Uterus (tissue), 4 donors: ENCODE results near the gene EXOC4. TPM values are rescaled to one million over a fixed set of nuclear protein-coding genes. Genes with fewer than 3 reads are reported as not detected.

Experiments
- DNase-seq, 2 donors: peaks; one replicate each; pipeline ENCODE4 v3.0.0-alpha.2; 2019 to 2020
- H3K27ac ChIP-seq, 2 donors: fragments of 200-600 bp; sonication (generic); 1 replicate in 1 of 2; 2 replicates in 1 of 2; pipeline ENCODE4 v1.5.1; 2016 to 2018
- H3K27me3 ChIP-seq, 2 donors: fragments of 200-600 bp; sonication (generic); one replicate each; pipeline ENCODE4 v1.5.1; 2018 to 2019; ENCODE audit warnings: control low read depth in 1 of 2
- H3K36me3 ChIP-seq, 2 donors: fragments of 200-600 bp; sonication (generic); one replicate each; pipeline ENCODE4 v1.5.1; 2019; ENCODE audit warnings: control low read depth in 1 of 2
- H3K4me1 ChIP-seq, 2 donors: fragments of 200-600 bp; sonication (generic); one replicate each; pipeline ENCODE4 v1.5.1; 2018 to 2019; ENCODE audit warnings: control low read depth in 1 of 2
- H3K4me3 ChIP-seq, 2 donors: fragments of 200-600 bp; sonication (generic); 1 replicate in 1 of 2; 2 replicates in 1 of 2; pipeline ENCODE4 v1.5.1; 2018 to 2019; ENCODE audit warnings: mild to moderate bottlenecking in 1 of 2
- H3K9me3 ChIP-seq, 2 donors: fragments of 200-600 bp; sonication (generic); one replicate each; pipeline ENCODE4 v1.5.1; 2019; ENCODE audit warnings: control low read depth in 1 of 2
- POLR2A ChIP-seq, 2 donors: fragments of 450-650 bp; IDR thresholded peaks; one replicate each; pipeline ENCODE4 v1.6.1; 2016; ENCODE audit warnings: antibody characterized with exemption in 2 of 2, mild to moderate bottlenecking in 1 of 2, moderate library complexity in 1 of 2
- intact Hi-C: fragments of 100-400 bp; cut with DNase I; formaldehyde crosslinking; loops from one replicate; pipeline ENCODE4 v1.15.1; 2023; ENCODE audit warnings: low total_unique reads
- total RNA-seq, 4 donors: library from RNA; depleted of rRNA in 3 of 4; stranded (reverse); fragments of >200 nt in 3 of 4; gene quantifications; one replicate each; pipeline versions ENCODE4 v1.1.0 to v1.2.4, GENCODE V29; 2014 to 2023
- TF ChIP-seq, protein P1 (sequence below), 4 experiments: fragments of 200-600 bp in 2 of 4; fragments of 450-650 bp in 2 of 4; sonication (generic) in 2 of 4; IDR thresholded peaks; one replicate each; pipeline ENCODE4 v1.5.1; 2016 to 2019; ENCODE audit warnings: antibody characterized with exemption in 4 of 4, mild to moderate bottlenecking in 2 of 4, moderate library complexity in 1 of 4
- donor health status: DM: yes; HTN: yes; CAD: no.

The EXOC4 gene
- total RNA-seq, 4 donors from 2014 or later, result 27.2 to 126 (median 65.4) TPM

DNA sequence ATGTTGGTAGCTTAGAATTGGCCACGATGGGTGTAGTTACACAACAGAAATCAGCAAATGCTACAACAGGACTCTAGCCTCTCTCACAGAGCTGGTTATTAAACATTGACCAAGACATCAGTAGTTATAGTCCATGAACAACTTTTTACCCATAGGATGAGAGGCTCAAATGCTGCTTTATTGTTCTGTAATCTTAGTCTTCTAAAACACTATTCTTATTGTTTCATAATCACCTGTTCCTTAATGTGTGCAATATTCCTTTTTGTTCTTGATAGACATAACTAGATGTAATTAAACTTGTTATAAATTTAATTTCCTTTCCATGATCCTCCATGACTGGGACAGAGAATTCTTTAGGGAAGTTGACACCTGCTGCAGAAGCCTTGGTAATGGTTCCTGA is 356.9 kb downstream of the EXOC4 start:
- intact Hi-C loops, result no loop called here
- H3K4me1 ChIP-seq, result no peaks in the 10 kb centered on the region
- H3K27ac ChIP-seq, result no peak overlapping the region
- no peak for DNase-seq
- H3K9me3 ChIP-seq, result no peaks in the 10 kb centered on the region
- H3K36me3 ChIP-seq, result no peaks in the 10 kb centered on the region
- TF ChIP-seq POLR2A (IDR thresholded peaks at IDR 0.05), result no peak
- TF ChIP-seq, protein P1, sequence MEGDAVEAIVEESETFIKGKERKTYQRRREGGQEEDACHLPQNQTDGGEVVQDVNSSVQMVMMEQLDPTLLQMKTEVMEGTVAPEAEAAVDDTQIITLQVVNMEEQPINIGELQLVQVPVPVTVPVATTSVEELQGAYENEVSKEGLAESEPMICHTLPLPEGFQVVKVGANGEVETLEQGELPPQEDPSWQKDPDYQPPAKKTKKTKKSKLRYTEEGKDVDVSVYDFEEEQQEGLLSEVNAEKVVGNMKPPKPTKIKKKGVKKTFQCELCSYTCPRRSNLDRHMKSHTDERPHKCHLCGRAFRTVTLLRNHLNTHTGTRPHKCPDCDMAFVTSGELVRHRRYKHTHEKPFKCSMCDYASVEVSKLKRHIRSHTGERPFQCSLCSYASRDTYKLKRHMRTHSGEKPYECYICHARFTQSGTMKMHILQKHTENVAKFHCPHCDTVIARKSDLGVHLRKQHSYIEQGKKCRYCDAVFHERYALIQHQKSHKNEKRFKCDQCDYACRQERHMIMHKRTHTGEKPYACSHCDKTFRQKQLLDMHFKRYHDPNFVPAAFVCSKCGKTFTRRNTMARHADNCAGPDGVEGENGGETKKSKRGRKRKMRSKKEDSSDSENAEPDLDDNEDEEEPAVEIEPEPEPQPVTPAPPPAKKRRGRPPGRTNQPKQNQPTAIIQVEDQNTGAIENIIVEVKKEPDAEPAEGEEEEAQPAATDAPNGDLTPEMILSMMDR (IDR thresholded peaks at IDR 0.05), result no peak
- H3K4me3 ChIP-seq, result no peak overlapping the region
- H3K27me3 ChIP-seq, result no peaks in the 10 kb centered on the region

DNA sequence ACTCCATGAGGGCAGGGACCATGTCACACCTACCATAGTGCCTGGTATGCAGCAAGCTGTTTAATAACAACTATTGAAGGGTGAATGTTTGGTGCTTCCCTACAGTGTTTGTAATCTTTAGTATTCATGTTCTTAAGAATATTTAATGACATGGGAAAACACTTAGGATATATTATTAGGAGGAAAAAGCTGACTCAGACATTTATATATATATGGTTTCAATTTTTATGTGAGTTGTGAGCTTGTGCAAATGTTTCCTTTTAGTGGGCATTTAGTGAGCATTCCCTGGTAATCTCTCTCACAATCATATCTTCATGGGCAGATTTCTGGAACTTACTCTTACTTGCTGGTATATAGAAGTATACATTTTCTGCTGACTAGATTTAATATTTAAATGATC is 359.1 kb downstream of the EXOC4 start:
- intact Hi-C loops, result no loop called here
- H3K27me3 ChIP-seq, result no peaks in the 10 kb centered on the region
- TF ChIP-seq POLR2A (IDR thresholded peaks at IDR 0.05), result no peak
- TF ChIP-seq, protein P1 (IDR thresholded peaks at IDR 0.05), result no peak
- H3K9me3 ChIP-seq, result no peaks in the 10 kb centered on the region
- no peak for DNase-seq
- no peak overlapping the region for H3K4me3 ChIP-seq
- H3K27ac ChIP-seq, result no peak overlapping the region
- no peaks in the 10 kb centered on the region for H3K36me3 ChIP-seq
- H3K4me1 ChIP-seq, result no peaks in the 10 kb centered on the region

DNA sequence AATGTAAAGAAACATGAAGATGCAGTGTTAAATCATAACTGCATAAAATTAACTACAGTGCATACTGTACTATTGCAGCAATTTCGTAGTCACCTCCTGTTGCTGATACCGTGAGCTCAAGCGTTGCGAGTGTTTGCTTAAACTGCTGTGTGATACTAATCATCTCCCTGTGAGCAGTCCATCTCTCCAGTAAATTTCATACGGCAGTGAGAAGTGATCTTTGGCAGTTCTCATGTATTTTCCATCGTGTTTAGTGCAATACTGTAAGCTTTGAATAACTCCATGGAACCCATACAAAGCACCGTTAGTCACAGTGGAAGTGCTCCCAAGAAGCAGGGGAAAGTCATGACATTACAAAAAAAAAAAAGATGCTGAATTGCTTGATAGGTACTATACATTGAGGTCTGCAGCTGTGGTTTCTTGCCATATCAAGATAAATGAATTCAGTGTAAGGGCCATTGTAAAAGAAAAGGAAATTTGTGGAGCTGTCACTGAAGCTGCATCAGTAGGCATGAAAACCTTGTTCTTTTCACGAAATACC is 360.4 kb downstream of the EXOC4 start:
- no peak overlapping the region for H3K27ac ChIP-seq
- no peaks in the 10 kb centered on the region for H3K4me1 ChIP-seq
- H3K9me3 ChIP-seq, result no peaks in the 10 kb centered on the region
- no peaks in the 10 kb centered on the region for H3K27me3 ChIP-seq
- no peak for DNase-seq
- H3K36me3 ChIP-seq, result no peaks in the 10 kb centered on the region
- no peak overlapping the region for H3K4me3 ChIP-seq
- intact Hi-C loops, result no loop called here
- TF ChIP-seq, protein P1 (IDR thresholded peaks at IDR 0.05), result no peak
- TF ChIP-seq POLR2A (IDR thresholded peaks at IDR 0.05), result no peak

DNA sequence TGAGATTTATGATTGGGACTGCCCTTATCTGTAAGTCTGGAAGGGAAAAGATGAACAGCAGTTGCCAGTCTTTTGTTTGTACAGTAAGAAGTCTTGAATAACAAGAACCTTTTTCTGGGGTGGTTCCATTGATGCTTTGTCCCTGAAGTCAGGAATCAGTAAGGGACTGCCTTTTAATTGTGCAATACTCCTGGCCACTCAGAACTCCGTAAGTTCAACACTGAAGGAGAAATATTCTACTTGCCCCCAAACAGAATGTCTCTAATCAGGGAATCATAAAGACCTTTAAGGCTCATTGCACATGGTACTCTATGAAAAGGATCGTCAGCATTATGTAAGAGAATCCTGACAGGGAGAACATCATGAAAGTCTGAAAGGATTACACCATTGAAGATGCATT is 361.4 kb downstream of the EXOC4 start:
- TF ChIP-seq POLR2A (IDR thresholded peaks at IDR 0.05), result no peak
- TF ChIP-seq, protein P1 (IDR thresholded peaks at IDR 0.05), result no peak
- H3K36me3 ChIP-seq, result no peaks in the 10 kb centered on the region
- no peaks in the 10 kb centered on the region for H3K9me3 ChIP-seq
- H3K27me3 ChIP-seq, result no peaks in the 10 kb centered on the region
- H3K4me3 ChIP-seq, result no peak overlapping the region
- no peak overlapping the region for H3K27ac ChIP-seq
- H3K4me1 ChIP-seq, result no peaks in the 10 kb centered on the region
- DNase-seq, result no peak
- intact Hi-C loops, result no loop called here

DNA sequence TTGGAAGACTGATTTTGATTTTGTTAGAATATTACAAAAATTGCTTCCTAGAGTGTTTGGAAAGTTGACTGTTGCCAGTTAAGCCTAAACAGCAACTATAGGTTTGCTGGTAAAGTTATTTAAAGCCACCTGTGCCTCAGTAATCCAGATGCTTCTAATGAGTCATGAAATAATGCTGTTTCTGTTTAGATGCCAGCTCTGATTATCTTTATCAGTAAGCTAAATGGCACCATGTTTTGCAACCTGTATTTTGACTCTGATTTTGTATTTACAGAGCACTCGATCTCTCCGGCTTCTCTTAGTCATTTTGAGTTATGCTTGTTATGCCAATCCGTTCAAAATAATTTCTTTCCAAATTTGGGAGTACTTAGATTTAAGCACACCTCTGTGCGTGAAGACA is 366.1 kb downstream of the EXOC4 start:
- H3K27ac ChIP-seq, result no peak overlapping the region
- no peaks in the 10 kb centered on the region for H3K36me3 ChIP-seq
- DNase-seq, result no peak
- no peaks in the 10 kb centered on the region for H3K4me1 ChIP-seq
- no peak overlapping the region for H3K4me3 ChIP-seq
- no peak for TF ChIP-seq POLR2A (IDR thresholded peaks at IDR 0.05)
- TF ChIP-seq, protein P1 (IDR thresholded peaks at IDR 0.05), result no peak
- no peaks in the 10 kb centered on the region for H3K9me3 ChIP-seq
- intact Hi-C loops, result no loop called here
- no peaks in the 10 kb centered on the region for H3K27me3 ChIP-seq
